Midbrain (tissue), 1 donor: ENCODE data around the gene ASPN.

Experiments used
- DNase-seq: peaks from one replicate; lab custom pipeline; 2025; lab: John Stamatoyannopoulos, UW

ASPN gene

GRCh38 chr9:92482329-92482728 lies at the start of gene ASPN:
TSS of gene ASPN (minus strand) at chr9:92482506.
- no peak for DNase-seq

GRCh38 chr9:92530893-92531292 lies 48.6 kb upstream of the ASPN start:
- DNase-seq = no peak

- no peak for DNase-seq
Observed at GRCh38 chr9:92529124-92529523, 46.8 kb upstream of the ASPN start.

- no peak for DNase-seq
Observed at GRCh38 chr9:92528522-92528849, 46.2 kb upstream of the ASPN start.

GRCh38 chr9:92527832-92528521 lies 45.7 kb upstream of the ASPN start:
- DNase-seq = no peak

GRCh38 chr9:92527291-92527828 lies 45.1 kb upstream of the ASPN start:
- no peak for DNase-seq

GRCh38 chr9:92525306-92525705 lies 43.0 kb upstream of the ASPN start:
- DNase-seq = no peak

GRCh38 chr9:92524881-92525280 lies 42.6 kb upstream of the ASPN start:
- DNase-seq = no peak

GRCh38 chr9:92522983-92523970 lies 41.0 kb upstream of the ASPN start:
- no peak for DNase-seq

GRCh38 chr9:92520837-92521236 lies 38.5 kb upstream of the ASPN start:
- no peak for DNase-seq

- no peak for DNase-seq
Observed at GRCh38 chr9:92518199-92518598, 35.9 kb upstream of the ASPN start.

GRCh38 chr9:92517046-92517445 lies 34.7 kb upstream of the ASPN start:
- no peak for DNase-seq

GRCh38 chr9:92516521-92516920 lies 34.2 kb upstream of the ASPN start:
- DNase-seq = no peak

GRCh38 chr9:92514635-92515034 lies 32.3 kb upstream of the ASPN start:
- no peak for DNase-seq

- no peak for DNase-seq
Observed at GRCh38 chr9:92513349-92513748, 31.0 kb upstream of the ASPN start.

- DNase-seq = no peak
Observed at GRCh38 chr9:92512622-92513021, 30.3 kb upstream of the ASPN start.

- no peak for DNase-seq
Observed at GRCh38 chr9:92510747-92511146, 28.4 kb upstream of the ASPN start.

GRCh38 chr9:92509050-92509449 lies 26.7 kb upstream of the ASPN start:
- DNase-seq = no peak

- no peak for DNase-seq
Observed at GRCh38 chr9:92508018-92508820, 25.9 kb upstream of the ASPN start.

GRCh38 chr9:92507496-92507895 lies 25.2 kb upstream of the ASPN start:
- DNase-seq = no peak

GRCh38 chr9:92507005-92507404 lies 24.7 kb upstream of the ASPN start:
- DNase-seq = no peak

GRCh38 chr9:92506184-92506857 lies 24.0 kb upstream of the ASPN start:
- DNase-seq = no peak
